SHP77 (cell line): Measurements from ENCODE around the gene PFN1.
"Not testable (repeated sequence)": the region's sequence is repeated elsewhere in the genome, so short reads cannot be mapped to it uniquely, and the experiment has no call there.

Experiments
- DNase-seq, 2 experiments: peaks; one replicate each; lab custom pipeline; 2025; lab: John Stamatoyannopoulos, UW

The PFN1 gene

DNA sequence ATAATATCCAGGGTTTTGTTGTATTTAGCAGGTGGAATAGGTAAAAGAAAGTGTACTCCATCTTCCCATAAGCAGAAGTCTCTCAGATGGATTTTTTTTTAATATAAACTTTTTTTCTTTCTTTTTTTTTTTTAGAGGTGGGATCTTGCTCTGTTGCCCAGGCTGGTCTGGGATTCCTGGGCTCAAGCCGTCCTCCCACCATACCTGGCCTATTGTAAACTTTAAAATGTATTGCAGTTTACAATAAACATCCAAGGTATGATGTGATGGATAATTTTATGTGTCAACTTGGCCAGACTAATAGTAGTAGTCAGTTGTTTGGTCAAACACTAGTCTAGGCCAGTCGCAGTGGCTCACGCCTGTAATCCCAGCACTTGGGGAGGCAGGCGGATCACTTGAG lies 27.0 kb downstream of the PFN1 start:
- DNase-seq = no peak

- no peak for DNase-seq
Observed at GRCh38 chr17:4920351-4921048, 27.8 kb downstream of the PFN1 start.

GRCh38 chr17:4919511-4920047 lies 28.8 kb downstream of the PFN1 start:
- no peak for DNase-seq

- DNase-seq = not testable (repeated sequence)
Observed at GRCh38 chr17:4914551-4914950, 33.8 kb downstream of the PFN1 start.

DNA sequence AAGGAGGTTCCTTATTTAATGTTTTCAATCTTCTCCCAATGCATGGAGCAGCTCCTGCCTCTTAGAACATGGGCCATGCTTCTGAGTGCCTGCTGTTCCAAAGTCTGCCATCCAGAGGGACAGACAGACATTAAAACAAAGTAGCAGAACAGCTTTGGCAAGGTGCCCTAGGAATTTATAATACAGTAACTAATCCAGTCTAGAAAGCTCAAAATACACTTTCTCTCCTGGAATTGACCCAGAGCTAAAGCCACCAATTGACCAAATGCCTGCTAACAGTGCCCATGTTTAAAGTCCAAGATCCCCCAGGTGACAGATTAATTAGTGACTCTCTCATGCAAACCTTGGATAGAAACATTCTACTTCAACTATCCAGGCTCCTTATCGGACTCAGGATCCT lies 34.3 kb downstream of the PFN1 start:
- DNase-seq = no peak

DNA sequence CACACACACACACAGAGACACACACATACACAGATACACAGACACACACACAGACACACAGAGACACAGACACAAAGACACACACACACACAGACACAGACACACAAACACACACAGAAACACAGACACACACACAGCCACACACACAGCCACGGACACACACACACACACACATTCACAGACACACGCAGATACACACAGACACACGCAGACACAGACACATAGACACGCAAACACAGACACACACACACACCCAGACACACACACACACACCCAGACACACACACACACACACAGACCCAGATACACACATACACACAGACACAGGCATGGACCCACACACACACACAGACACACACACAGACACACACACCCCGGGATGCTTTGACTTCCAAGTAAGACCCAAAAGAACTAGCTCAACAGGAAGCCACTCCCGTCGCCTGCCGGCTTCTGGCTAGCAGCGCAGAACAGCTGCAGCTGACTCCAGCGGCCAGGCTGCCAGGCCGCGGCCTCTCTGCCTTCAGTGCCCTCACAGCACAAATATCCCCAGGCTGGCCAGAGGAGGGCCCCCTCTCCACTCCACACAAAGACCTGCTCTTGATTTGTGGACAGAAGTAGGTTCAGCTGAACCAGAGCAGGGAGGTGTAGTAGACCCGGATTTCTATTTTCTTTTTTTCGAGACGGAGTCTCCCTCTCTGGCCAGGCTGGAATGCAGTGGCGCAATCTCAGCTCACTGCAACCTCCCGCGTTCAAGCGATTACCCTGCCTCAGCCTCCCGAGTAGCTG lies 39.4 kb downstream of the PFN1 start:
- peak; percentile 92 to 95 for DNase-seq

DNA sequence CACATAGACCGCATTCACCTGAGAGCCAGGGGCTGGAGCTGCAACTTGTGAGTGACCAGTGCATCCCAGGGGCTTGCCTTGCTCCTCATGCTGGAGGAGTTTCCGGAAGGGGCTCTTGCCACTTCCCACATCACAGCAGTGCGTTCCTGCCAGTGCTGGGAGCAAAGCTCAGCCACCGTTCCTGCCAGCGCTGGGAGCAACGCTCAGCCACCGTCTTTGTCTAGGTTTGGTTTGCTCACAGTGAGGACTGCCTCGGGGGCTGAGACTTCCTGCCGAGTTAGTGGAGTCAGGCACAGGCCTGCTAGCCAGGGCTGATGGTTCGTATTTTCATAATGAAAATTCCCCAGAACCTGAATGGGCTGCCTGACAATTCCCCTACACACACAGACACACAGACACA lies 40.0 kb downstream of the PFN1 start:
- peak; percentile 47 for DNase-seq

DNA sequence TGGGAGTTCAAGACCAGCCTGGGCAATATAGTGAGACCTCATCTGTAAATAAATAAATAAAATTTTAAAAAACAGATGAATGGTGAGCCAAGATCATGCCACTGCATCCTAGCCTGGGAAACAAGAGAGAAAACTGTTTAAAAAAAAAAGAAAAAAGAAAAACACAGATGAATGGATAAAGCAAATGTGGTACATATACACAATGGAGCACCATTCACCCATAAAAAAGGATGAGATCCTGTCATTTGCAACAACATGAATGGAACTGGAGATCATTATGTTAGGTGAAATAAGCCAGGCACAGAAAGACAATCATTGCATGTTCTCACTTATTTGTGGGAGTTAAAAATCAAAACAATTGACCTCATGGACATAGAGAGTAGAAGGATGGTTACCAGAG lies 41.7 kb downstream of the PFN1 start:
- not testable (repeated sequence) for DNase-seq

- DNase-seq = peak; percentile 90 to 92
Observed at GRCh38 chr17:4903051-4903818, 45.1 kb downstream of the PFN1 start, which contains the start of gene CHRNE. TSS of gene CHRNE (minus strand) at chr17:4903098. CDS start at chr17:4903063, 35 bp downstream.

GRCh38 chr17:4902540-4902939 lies 45.8 kb downstream of the PFN1 start:
- DNase-seq = no peak

DNA sequence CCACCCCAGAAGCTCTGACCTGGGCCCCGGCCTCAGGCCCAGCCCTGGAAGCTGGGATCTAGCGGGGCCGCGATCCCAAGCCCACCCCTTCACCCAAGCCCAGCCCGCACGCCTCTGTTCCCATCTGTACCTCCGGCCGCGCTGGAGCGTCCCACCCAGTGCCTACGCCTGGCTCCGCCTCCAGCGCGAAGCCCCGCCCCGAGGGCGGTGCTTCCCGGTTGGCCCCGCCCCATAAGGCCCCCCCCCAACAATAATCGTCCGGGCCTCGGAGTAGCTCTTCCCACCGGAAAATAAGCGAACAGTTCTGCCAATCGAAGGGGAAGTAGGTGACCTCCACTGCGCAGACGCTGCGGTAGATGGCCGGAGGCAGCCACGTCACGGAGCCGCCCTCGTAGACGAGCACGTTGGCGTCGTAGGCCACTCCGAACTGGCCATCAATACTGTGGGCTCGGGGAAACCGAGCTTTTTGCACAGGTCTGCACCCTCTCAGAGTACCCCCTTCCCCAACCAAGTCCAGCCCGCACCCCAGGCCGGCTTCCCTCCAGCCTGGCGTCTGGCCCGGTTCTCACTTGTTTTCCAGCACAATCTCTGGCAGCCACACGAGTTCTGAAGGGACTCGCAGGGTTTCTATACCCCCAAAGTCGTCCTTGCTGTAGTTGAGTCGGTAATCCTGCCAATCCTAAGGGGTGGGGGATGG lies 46.5 kb downstream of the PFN1 start:
- peak; percentile 30 to 46 for DNase-seq

DNA sequence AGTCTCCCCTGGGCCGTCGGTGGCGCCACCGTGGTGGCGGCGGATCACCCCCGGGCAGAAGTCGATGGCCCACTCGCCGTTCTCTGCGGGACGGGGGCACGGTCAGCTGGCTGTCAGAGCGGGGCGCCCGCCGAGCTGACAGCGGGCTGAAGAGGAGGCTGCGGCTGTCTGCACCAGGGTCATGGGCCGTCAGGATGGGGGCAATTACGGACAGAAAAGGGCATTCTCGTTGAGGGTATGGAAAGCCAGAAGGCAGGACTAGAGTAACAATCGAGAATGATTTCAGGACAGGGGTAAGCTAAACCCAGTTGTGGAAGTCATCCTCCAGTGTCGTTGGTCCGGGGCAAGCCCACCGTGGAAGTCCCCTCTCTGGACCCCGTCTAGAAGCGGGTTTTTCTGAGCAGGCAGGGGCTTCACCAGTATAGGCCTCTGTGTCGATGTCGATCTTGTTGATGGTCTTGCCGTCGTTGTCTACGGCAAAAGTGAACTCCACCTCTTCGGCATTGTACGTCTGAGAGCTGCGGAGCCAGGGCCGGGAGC lies 47.2 kb downstream of the PFN1 start:
- no peak for DNase-seq

GRCh38 chr17:4900231-4901107 lies 47.9 kb downstream of the PFN1 start:
- DNase-seq = no peak

- peak in 1 of 2 experiments; percentile 42 for DNase-seq
Observed at GRCh38 chr17:4899341-4900230, 48.7 kb downstream of the PFN1 start, which contains the start of gene C17orf107. TSS of gene C17orf107 (plus strand) at chr17:4899536. CDS start at chr17:4899763, 227 bp downstream.

DNA sequence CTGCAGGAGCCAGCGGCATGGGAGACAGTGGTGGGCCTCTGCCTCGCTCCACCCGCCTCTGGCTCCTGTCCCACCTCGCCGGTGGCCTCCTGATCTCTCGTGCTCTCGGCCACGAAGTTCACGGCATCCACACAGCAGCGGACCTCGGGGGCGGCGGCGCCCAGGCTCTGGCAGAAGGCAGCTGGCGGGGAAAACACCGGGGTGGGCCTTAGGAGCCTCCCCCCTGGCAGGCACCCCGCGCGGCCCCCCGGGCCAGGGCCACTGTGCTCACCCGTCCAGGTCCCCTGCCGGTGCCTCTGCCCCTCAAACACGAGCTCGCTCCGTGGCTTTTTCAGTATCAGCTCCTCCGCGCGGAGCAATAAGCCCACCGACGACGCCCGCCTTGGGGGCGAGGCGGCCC lies 49.4 kb downstream of the PFN1 start:
- no peak for DNase-seq

DNA sequence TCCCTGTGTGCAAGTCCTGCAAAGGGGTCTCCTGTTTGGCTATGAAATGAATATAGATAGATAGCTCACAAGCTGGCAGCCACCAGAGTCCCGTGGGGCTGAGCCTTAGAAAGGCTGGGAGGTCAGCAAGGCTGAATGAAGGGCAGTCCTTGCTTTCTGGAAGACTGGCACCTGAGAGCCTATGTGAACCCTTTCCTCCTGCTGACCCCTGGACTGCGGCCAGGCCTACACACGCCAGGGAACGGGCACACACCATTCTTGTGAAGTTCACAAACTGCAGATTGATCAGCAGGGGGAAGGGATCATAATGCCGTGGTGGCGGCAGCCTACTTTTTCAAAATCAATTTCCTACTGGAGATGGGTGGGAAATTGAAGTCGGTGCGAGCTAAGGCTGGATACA lies 50.0 kb downstream of the PFN1 start:
- DNase-seq = no peak

DNA sequence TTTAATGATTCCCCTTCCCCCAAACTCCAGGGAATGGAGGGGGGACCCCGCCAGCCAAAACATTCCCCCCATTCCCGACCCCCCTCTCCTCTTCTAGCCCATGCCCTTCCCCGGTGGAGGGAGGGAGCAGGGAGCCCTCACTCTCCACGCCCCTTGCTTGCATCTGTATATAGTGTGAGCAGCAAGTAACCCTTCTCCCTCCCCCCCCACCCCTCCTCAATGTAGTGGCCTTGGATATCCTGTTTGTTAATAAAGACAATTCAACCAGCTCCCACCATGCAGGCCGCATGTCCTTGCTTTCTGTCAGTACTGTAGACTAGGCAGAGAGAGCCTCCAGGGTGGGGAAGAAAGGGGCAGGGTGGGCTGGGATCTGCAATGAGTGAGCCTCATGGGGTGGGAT lies 50.5 kb downstream of the PFN1 start:
- no peak for DNase-seq

- no peak for DNase-seq
Observed at GRCh38 chr17:4897198-4897687, 51.1 kb downstream of the PFN1 start.
